Measurements from ENCODE around the gene EQTN. TPM values are rescaled to one million over a fixed set of nuclear protein-coding genes. Genes with fewer than 3 reads are reported as not detected.

The EQTN gene
- total and polyA plus RNA-seq, 10 of the 15 experiments (the other 5 are each of a cell fraction or from before 2014, with no cell fraction given), result not detected

DNA sequence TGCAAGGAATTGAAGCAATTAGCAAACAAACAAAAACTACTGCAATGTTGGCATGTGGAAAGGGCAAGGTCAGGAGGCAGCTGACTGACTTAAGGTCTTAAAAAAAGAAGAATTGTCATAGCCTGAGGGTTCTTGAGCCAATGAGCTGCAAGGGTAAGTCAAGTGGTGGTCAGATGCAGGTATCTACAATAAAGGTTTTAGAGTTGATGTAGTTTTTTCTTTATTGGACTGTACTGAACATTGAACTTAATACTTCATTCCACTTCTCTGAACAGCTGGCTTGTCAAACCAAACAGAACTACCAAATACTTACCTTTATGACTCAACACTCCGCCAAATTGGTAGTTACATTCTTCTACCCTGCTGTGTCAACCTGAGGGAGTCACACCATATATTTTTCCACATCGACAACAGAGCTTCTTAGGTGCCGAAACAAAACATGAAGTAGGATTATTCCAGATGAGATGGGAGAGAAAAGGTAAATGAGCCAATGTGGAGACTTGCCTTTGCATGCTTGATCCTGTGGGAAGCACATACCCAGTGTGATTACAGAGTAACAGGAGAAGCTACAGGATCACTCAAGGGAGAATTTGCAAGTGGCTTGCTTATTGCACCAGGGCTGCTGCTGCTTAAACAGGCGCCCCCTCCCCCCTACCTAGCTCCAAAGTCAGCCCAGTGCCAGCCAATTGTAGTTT is 35.3 kb downstream of the EQTN start (continued):
- no peak for TF ChIP-seq WRNIP1 (IDR thresholded peaks at IDR 0.05; ENCODE audit: borderline replicate concordance, low read depth, low read length)
- TF ChIP-seq ZSCAN29 (IDR thresholded peaks at IDR 0.05), result no peak

DNA sequence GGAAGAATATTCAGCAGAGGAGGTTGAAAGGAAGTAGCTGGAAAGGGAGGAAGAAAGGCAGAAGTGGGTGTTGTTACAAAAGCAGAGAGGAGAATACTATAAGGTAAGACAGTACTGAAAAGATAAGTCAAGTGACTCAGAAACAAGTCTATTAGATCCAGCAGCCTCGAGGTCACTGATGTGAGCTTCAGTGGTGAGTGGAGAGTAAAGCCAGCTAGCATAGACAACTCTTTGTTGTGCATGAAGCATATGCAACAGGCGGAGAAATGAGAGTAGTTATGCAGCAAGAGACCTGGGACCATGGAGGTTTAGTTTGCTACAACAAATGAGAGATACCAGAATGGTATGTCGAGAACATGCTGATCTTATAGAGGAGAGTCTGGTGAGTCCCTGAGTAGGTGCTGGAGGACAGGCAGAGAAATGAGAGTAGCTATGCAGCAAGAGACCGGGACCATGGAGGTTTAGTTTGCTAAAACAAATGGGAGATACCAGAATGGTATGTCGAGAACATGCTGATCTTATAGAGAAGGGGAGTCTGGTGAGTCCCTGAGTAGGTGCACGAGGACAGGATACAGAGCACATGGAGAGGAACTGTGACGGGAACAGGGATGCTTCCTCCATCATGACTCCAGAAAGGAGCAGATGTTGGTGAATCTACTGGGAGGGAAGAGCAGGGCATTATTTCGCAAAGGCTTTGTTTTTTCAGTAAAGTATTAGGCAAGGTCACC is 36.0 kb downstream of the EQTN start:
- no peaks in the 10 kb centered on the region for H3K4me1 ChIP-seq (ENCODE audit: control insufficient read depth, insufficient read depth, low read length)
- DNase-seq (ENCODE audit: low read depth, low spot score) (no peak), ATAC-seq (no peak), FAIRE-seq (no peak)
- no peak overlapping the region for H3K4me3 ChIP-seq
- ChIA-PET RAD21 (ENCODE audit: unreplicated experiment) (no interaction called here), POLR2A (no interaction called here), SMC1A (ENCODE audit: uncharacterized antibody, unreplicated experiment) (interaction anchor here (1.4 kb wide), 1 partner anchor 14 kb away, joined by 3 read pairs; no protein-coding TSS in a partner anchor), CTCF (interaction anchor here (1.2 to 1.7 kb wide), 2 partner anchors 13 to 14 kb away, joined by 4 read pairs; no protein-coding TSS in a partner anchor)
- H3K27ac ChIP-seq (ENCODE audit: control insufficient read depth, insufficient read depth), result no peak overlapping the region
- H4K20me1 ChIP-seq (ENCODE audit: control insufficient read depth, insufficient read depth), result no peaks in the 10 kb centered on the region
- H3K9me3 ChIP-seq (replicated peaks; ENCODE audit: control insufficient read depth, insufficient read depth, low read length), result no peaks in the 10 kb centered on the region
- WGBS (ENCODE audit: insufficient coverage, insufficient replicate concordance, low lambda C conversion rate, missing lambda C conversion rate), result 15% methylated on average over 8 of the region's 8 CpGs
- H3K9ac ChIP-seq (ENCODE audit: control insufficient read depth, insufficient read depth, low read length), result no peak overlapping the region
- H2AFZ ChIP-seq (ENCODE audit: control insufficient read depth, low read depth, low read length), result no peak overlapping the region
- H3K27me3 ChIP-seq (replicated peaks in 1 of 2; ENCODE audit: control insufficient read depth in 2 of 2, insufficient read depth in 2 of 2, low read length in 1 of 2), result no peaks in the 10 kb centered on the region; a peak in 1 of 4 replicates
- in situ Hi-C loops (cut with MboI) (no loop called here), intact Hi-C loops (cut with micrococcal nuclease; ENCODE audit: unreplicated experiment) (no loop called here)
- no peaks in the 10 kb centered on the region for H3K79me2 ChIP-seq (ENCODE audit: control insufficient read depth, insufficient read depth, low read length)
- no peak overlapping the region for H3K4me2 ChIP-seq (ENCODE audit: control insufficient read depth, insufficient read depth)
- no TSS peak for BruUV-seq (replicated peaks)
- no peaks in the 10 kb centered on the region for H3K36me3 ChIP-seq (ENCODE audit: control insufficient read depth in 2 of 2, insufficient read depth in 2 of 2, low read length in 1 of 2)
- TF ChIP-seq PML (IDR thresholded peaks at IDR 0.05; ENCODE audit: low read length), result no peak
- TF ChIP-seq ZNF217 (IDR thresholded peaks at IDR 0.05), result no peak
- TF ChIP-seq, protein P1, sequence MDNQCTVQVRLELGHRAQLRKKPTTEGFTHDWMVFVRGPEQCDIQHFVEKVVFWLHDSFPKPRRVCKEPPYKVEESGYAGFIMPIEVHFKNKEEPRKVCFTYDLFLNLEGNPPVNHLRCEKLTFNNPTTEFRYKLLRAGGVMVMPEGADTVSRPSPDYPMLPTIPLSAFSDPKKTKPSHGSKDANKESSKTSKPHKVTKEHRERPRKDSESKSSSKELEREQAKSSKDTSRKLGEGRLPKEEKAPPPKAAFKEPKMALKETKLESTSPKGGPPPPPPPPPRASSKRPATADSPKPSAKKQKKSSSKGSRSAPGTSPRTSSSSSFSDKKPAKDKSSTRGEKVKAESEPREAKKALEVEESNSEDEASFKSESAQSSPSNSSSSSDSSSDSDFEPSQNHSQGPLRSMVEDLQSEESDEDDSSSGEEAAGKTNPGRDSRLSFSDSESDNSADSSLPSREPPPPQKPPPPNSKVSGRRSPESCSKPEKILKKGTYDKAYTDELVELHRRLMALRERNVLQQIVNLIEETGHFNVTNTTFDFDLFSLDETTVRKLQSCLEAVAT (IDR thresholded peaks at IDR 0.05), result no peak
- no peak for TF ChIP-seq CBFB (IDR thresholded peaks at IDR 0.05; ENCODE audit: low read depth)
- TF ChIP-seq, protein P2, sequence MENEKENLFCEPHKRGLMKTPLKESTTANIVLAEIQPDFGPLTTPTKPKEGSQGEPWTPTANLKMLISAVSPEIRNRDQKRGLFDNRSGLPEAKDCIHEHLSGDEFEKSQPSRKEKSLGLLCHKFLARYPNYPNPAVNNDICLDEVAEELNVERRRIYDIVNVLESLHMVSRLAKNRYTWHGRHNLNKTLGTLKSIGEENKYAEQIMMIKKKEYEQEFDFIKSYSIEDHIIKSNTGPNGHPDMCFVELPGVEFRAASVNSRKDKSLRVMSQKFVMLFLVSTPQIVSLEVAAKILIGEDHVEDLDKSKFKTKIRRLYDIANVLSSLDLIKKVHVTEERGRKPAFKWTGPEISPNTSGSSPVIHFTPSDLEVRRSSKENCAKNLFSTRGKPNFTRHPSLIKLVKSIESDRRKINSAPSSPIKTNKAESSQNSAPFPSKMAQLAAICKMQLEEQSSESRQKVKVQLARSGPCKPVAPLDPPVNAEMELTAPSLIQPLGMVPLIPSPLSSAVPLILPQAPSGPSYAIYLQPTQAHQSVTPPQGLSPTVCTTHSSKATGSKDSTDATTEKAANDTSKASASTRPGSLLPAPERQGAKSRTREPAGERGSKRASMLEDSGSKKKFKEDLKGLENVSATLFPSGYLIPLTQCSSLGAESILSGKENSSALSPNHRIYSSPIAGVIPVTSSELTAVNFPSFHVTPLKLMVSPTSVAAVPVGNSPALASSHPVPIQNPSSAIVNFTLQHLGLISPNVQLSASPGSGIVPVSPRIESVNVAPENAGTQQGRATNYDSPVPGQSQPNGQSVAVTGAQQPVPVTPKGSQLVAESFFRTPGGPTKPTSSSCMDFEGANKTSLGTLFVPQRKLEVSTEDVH (IDR thresholded peaks at IDR 0.05; ENCODE audit: low read depth, partially characterized antibody), result no peak
- TF ChIP-seq BRCA1 (IDR thresholded peaks at IDR 0.05; ENCODE audit: low read depth, low read length), result no peak
- no peak for TF ChIP-seq ZBTB11 (CRISPR knock-in tag; IDR thresholded peaks at IDR 0.05)
- TF ChIP-seq MYC (IDR thresholded peaks at IDR 0.05; ENCODE audit: insufficient read depth, insufficient read length, insufficient replicate concordance, low read length, severe bottlenecking), result no peak
- TF ChIP-seq WRNIP1 (IDR thresholded peaks at IDR 0.05; ENCODE audit: borderline replicate concordance, low read depth, low read length), result no peak
